GM19455 (cell line): ENCODE data around the gene CDC16.
"Not testable (repeated sequence)": the region's sequence is repeated elsewhere in the genome, so short reads cannot be mapped to it uniquely, and the experiment has no call there.

Experiments used
- ATAC-seq: cut with Tn5 transposase; IDR thresholded peaks from one replicate; pipeline ENCODE4 v1.9.1; 2021; ENCODE audit not compliant: unreplicated experiment

CDC16 gene

GRCh38 chr13:114234645-114235421 is at the start of gene CDC16:
Gene CDC16, plus strand, starts transcription at chr13:114234897. Its CDS starts 188 bp downstream, at chr13:114235085.
- peak; percentile 90 for ATAC-seq

DNA sequence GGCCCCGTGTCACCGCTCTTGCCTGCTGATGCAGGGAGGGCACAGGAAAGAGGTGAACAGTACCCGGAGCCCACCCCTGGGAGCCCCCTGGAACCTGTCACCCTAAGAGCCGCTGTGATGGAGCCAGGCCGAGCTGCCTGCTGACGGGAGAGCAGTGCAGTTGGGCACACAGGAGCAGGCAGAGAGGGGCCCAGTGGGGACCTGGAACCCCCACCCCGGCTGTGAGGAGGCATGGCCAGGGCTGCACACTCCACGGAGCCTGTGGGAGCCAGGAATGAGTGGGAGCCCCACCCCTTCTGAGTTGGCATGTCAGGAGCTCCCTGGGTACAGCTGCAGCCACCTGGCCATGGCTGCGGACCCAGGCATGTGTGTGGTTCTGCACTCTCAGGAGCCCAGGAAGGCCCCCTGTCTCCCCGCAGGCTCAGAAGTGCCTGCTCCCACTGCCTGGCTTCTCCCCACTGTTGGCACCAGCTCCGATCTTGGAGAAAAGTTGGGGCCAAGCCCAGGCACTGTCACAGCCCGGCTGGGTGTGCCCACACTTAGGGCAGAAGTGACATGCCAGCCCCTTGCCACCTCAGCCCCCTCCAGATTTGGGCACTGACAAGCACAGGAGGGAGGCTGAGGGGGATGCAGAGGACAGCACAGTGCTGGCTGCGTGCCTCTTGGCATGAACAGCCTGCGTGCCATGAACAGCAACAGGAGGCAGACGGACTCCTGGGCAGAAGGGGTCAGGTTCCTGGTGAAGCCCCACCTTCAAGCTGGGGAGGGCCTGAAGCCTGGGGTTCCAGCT is 49.3 kb upstream of the CDC16 start:
- no peak for ATAC-seq

DNA sequence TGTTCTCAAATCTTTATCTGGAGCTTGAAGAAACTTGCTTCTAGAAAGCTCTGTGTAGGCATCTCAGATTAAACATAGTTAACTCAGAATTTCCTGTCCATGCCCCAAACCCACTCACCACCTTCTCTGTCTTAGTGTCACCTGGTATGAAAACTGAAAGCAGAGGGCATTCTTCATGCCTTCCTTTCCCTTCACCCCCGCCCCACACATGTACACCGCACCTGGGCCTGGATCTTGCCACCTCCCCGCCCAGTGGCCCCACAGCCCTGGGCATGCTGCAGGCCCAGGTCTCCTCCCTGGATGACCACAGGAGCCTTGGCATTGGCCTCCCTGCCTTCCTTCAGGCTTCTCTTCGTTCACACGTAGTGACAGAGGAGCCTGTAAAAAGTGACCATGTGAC is 39.8 kb upstream of the CDC16 start:
- ATAC-seq: no peak

DNA sequence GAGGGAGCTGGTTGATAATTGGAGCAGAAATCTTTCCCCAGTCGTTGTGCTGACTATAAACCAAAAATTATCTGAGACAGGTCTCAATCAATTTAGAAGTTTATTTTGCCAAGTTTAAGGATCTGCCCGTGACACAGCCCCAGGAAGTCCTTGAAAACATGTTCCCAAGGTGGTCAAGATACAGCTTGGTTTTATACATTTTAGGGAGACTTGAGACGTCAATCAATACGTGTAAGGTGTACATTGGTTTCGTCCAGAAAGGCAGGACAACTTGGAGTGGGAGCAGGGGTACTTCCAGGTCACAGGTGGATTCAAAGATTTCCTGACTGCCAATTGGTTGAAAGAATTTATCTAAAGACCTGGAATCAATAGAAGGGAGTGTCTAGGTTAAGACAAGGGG is 38.1 kb upstream of the CDC16 start:
- no peak for ATAC-seq

GRCh38 chr13:114198556-114198955 is 36.1 kb upstream of the CDC16 start:
- ATAC-seq: no peak

DNA sequence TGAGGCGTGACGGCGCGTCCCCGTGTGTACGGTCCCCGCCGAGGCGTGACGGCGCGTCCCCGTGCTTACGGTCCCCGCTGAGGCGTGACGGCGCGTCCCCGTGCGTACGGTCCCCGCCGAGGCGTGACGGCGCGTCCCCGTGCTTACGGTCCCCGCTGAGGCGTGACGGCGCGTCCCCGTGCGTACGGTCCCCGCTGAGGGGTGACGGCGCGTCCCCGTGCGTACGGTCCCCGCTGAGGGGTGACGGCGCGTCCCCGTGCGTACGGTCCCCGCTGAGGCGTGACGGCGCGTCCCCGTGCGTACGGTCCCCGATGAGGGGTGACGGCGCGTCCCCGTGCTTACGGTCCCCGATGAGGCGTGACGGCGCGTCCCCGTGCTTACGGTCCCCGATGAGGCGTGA is 35.2 kb upstream of the CDC16 start:
- ATAC-seq: not testable (repeated sequence)

DNA sequence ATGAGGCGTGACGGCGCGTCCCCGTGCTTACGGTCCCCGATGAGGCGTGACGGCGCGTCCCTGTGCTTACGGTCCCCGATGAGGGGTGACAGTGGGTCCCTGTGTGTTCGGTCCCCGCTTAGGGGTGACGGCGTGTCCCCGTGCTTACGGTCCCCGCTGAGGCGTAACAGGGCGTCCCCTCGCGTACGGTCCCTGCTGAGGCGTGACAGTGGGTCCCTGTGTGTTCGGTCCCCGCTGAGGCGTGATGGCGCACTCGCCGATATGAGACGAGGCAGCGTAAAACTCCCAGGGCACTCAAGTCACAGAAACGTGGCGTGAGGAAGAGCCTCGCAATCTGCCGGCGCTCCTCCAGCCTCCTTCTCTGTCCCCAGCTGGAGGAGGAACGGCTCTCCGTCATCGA is 34.7 kb upstream of the CDC16 start:
- no peak for ATAC-seq

- ATAC-seq: no peak
Observed at GRCh38 chr13:114200399-114200911, 34.2 kb upstream of the CDC16 start.

DNA sequence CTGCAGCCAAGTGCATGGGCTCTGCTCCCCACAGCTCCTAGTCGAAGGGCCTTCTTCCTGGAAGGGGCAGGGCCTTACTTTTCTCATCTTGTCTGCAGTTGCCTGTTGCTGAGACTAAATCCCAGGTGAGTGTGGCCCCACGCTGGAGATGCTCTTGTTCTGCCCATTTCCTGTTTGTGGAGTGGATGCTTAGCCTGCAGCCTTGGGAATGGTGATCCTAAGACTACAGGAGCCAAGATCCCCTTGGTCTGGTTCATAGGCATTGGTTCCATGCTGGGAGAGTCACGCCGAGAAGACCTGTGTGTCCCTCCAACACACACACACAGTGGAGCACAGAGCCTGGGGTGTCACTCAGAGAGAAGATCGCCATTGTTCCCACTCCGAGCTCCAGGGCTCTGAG is 32.1 kb upstream of the CDC16 start:
- ATAC-seq: no peak

DNA sequence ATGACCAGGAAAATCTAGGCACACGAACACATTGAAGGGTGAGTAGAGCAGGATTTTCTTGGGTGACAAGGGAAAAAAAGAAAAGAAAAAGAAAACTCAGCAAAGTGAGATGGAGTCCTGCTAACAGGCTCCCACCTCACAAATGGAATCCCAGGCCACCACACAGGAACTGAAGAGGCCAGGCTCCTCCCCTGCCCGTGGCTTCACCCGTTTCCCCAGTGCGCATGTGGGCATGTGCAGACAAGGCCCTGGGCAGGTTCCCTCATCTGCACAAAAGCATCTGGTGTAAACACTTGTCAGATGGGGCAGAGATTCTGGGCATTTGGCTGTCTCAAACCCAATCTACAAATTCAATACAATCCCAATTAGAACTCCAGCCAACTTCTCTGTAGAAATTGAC is 31.2 kb upstream of the CDC16 start:
- no peak for ATAC-seq

GRCh38 chr13:114204894-114205293 is 29.8 kb upstream of the CDC16 start:
- ATAC-seq: no peak

GRCh38 chr13:114208134-114208533 is 26.6 kb upstream of the CDC16 start:
- no peak for ATAC-seq

GRCh38 chr13:114211446-114212157 is 23.1 kb upstream of the CDC16 start:
- ATAC-seq: no peak

DNA sequence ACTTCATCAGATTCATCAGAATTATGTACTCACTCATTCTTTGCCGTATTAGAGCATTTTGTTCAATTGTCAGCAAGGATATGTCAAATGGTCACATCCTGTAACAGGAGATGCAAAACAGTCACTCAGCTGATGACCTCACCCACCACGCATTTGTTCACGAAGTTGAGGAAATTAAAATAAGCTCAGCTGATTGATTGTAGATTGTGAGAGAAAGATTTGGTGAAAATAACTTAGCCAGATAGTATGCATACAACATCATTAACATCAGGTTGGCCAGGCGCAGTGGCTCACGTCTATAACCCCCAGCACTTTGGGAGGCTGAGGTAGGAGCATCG is 22.6 kb upstream of the CDC16 start:
- ATAC-seq: no peak

GRCh38 chr13:114213980-114214379 is 20.7 kb upstream of the CDC16 start:
- ATAC-seq: no peak

GRCh38 chr13:114219392-114219791 is 15.3 kb upstream of the CDC16 start:
- ATAC-seq: no peak

DNA sequence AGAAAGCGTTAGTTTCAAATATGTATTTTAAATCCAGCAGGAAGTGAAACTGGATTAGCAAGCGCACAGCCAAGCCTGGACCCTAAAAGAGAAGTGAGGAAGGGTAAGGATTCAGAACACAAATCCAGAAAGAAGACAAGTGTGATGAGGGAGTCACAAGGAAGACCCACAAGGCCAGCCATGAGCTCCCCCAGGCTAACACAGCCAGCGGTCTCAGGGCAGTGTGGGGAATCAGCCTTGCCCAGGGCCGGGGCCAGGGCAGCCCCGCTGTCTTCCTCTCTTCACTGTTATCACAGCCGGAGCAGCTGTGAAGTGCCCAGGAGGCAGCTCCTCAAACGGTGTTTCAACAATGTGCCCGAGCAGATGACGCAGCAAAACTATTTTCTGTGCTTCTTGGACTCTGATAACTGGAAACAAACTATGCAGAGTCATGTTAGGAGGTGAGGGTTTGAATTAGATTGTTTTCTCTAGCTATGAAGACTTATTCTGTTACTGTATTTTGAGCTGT is 12.2 kb upstream of the CDC16 start:
- ATAC-seq: no peak

DNA sequence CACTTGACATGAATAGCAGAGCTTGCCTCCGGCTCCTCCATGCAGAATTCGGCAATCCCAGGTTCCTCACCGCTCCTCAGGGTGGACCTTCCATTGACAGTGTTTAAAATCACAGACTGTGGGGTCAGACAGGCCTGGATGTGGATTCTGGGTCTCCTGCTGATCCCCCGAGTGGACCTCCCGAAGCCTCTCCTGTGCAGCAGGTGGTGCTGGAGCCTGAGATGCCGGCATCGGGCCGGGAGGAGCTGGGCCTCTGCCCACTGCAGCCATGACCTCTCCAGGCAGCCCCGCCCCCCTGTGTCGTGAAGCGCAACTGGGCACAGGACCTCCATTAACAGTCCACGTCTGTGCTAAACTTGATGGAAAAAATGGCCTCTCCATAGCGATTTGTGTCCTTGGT is 10.5 kb upstream of the CDC16 start:
- no peak for ATAC-seq

DNA sequence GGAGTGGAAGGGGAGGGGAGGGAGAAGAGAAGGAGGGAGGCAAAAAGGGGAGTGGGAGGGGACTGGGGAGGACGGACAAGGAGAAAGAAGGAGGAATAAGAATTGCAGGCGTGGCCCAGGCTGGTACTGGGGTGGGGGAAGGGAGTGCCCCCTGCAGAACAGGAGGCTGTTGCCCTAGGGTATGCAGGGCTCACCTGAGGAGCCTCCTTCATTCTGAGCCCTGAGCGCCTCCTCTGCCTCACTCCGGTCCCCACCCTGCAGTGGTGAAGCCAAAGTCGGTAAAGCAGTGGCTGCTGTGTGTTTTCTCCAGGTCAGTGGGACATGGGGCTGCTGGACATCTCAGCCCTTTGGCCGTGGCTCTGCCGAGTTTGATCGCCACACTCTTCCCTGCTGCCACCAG is 9.1 kb upstream of the CDC16 start:
- ATAC-seq: no peak

DNA sequence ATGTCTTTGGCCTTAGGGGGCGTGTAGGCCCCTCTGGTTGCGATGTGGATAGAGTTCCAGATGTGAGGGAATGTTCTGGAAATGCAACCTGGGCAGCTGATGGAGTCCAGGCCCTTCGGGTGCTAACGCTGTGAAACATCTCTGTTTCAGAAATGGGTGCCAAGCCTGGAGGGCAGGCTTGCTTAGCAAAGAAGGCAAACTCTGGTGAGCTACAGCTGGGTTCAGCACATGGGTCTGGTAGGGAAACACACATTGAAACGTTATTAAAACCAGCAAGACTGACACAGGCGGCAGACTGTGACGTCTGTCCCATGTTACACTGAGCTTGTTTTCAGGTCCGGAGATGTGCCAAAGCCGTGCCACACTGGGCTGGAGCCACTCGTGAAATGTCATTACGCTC is 8.6 kb upstream of the CDC16 start:
- ATAC-seq: no peak

GRCh38 chr13:114226699-114227323 is 7.9 kb upstream of the CDC16 start:
- peak; percentile 85 for ATAC-seq
